Sciatic nerve (tissue), 2 donors: Measurements from ENCODE around the gene CACNB2. TPM values are rescaled to one million over a fixed set of nuclear protein-coding genes. Genes with fewer than 3 reads are reported as not detected.

Experiments used
- ATAC-seq: fragments of 200-7000 bp; cut with Tn5 transposase; one replicate; pipeline ENCODE4 v1.9.1; 2020; ENCODE audit warnings: mild to moderate bottlenecking, moderate library complexity
- DNase-seq: peaks from one replicate; pipeline ENCODE4 v3.0.0-alpha.2; 2020; ENCODE audit warnings: low spot score
- intact Hi-C: fragments of 100-400 bp; cut with DNase I; formaldehyde crosslinking; loops from one replicate; pipeline ENCODE4 v1.14.2; 2022
- total RNA-seq: library from RNA; stranded (reverse); fragmentation: NEBNext Ultra II Directional; extraction: Animal tissue kit (Norgen Biotek cat#: 25700); gene quantifications from one replicate; pipeline ENCODE4 v1.2.1, GENCODE V29; 2021
- donor health status: DM: no; HTN: no; CAD: no.
- donor health status: DM: no; HTN: no; CAD: no.

Gene CACNB2
- total RNA-seq, 1 donor from 2014 or later = 1.2 TPM

- intact Hi-C loops = no loop called here
- DNase-seq = no peak
- ATAC-seq = no peak
These were observed 170.5 kb downstream of the CACNB2 start for GRCh38 chr10:18310761-18311160.

GRCh38 chr10:18312374-18313139 is 172.3 kb downstream of the CACNB2 start:
- DNase-seq (no peak), ATAC-seq (peak; percentile 93)
- intact Hi-C loops = no loop called here

GRCh38 chr10:18313140-18313530 is 172.9 kb downstream of the CACNB2 start:
- ATAC-seq (peak; percentile 75), DNase-seq (no peak)
- intact Hi-C loops = no loop called here

- DNase-seq (no peak), ATAC-seq (peak; percentile 56)
- intact Hi-C loops = no loop called here
These were observed 173.4 kb downstream of the CACNB2 start for GRCh38 chr10:18313626-18314025.

GRCh38 chr10:18319628-18320027 is 179.4 kb downstream of the CACNB2 start:
- DNase-seq (no peak), ATAC-seq (no peak)
- intact Hi-C loops = no loop called here

- intact Hi-C loops = no loop called here
- DNase-seq (no peak), ATAC-seq (no peak)
These were observed 181.1 kb downstream of the CACNB2 start for GRCh38 chr10:18321371-18321770.

GRCh38 chr10:18323916-18324315 is 183.7 kb downstream of the CACNB2 start:
- ATAC-seq (no peak), DNase-seq (no peak)
- intact Hi-C loops = no loop called here

GRCh38 chr10:18325410-18325809 is 185.2 kb downstream of the CACNB2 start:
- DNase-seq = no peak
- intact Hi-C loops = no loop called here
- ATAC-seq = no peak

GRCh38 chr10:18325889-18326531 is 185.8 kb downstream of the CACNB2 start:
- DNase-seq (no peak), ATAC-seq (peak; percentile 78)
- intact Hi-C loops = no loop called here

GRCh38 chr10:18328941-18329340 is 188.7 kb downstream of the CACNB2 start:
- intact Hi-C loops = no loop called here
- no peak for DNase-seq
- no peak for ATAC-seq

GRCh38 chr10:18332048-18332447 is 191.8 kb downstream of the CACNB2 start:
- DNase-seq (no peak), ATAC-seq (peak; percentile 40)
- intact Hi-C loops = no loop called here

- DNase-seq (no peak), ATAC-seq (no peak)
- intact Hi-C loops = no loop called here
These were observed 192.3 kb downstream of the CACNB2 start for GRCh38 chr10:18332484-18332883.

- DNase-seq (no peak), ATAC-seq (peak; percentile 50)
- intact Hi-C loops = no loop called here
These were observed 193.4 kb downstream of the CACNB2 start for GRCh38 chr10:18333621-18334020.

GRCh38 chr10:18334116-18334867 is 194.1 kb downstream of the CACNB2 start:
- intact Hi-C loops = no loop called here
- no peak for DNase-seq
- peak; percentile 67 for ATAC-seq

GRCh38 chr10:18340496-18341051 is 200.3 kb downstream of the CACNB2 start:
- ATAC-seq = peak; percentile 67
- intact Hi-C loops = no loop called here
- no peak for DNase-seq

- DNase-seq (no peak), ATAC-seq (peak; percentile 41)
- intact Hi-C loops = no loop called here
These were observed 200.8 kb downstream of the CACNB2 start for GRCh38 chr10:18341055-18341454.

- ATAC-seq = no peak
These were observed 203.3 kb downstream of the CACNB2 start for GRCh38 chr10:18343573-18343972.

GRCh38 chr10:18345308-18345707 is 205.1 kb downstream of the CACNB2 start:
- intact Hi-C loops = no loop called here
- DNase-seq (no peak), ATAC-seq (no peak)

More at GRCh38 chr10:18343573-18343972, 203.3 kb downstream of the CACNB2 start:
- DNase-seq = no peak
- intact Hi-C loops = no loop called here

- intact Hi-C loops = no loop called here
- peak; percentile 17 for ATAC-seq
These were observed 210.1 kb downstream of the CACNB2 start for GRCh38 chr10:18350340-18350739.

GRCh38 chr10:18351421-18351820 is 211.2 kb downstream of the CACNB2 start:
- intact Hi-C loops = no loop called here
- ATAC-seq = no peak

More at GRCh38 chr10:18350340-18350739, 210.1 kb downstream of the CACNB2 start:
- no peak for DNase-seq

More at GRCh38 chr10:18351421-18351820, 211.2 kb downstream of the CACNB2 start:
- no peak for DNase-seq
